HCT116 (cell line): ENCODE data around the gene CFAP54. TPM values are rescaled to one million over a fixed set of nuclear protein-coding genes. Genes with fewer than 3 reads are reported as not detected.

Experiments used
- ATAC-seq: fragments of 200-7000 bp; cut with Tn5 transposase; 2 replicates; pipeline ENCODE4 v1.9.1; 2020; ENCODE audit warnings: mild to moderate bottlenecking, moderate library complexity
- BruUV-seq: library from RNA; stranded (reverse); fragments of 400-500 nt; replicated peaks from 2 replicates; lab custom pipeline; 2021; lab: Mats Ljungman, UMichigan
- CTCF ChIA-PET: fragments of 300-600 bp; sonication (Branson Sonifier 250); formaldehyde crosslinking; loops from one replicate; lab custom pipeline; 2021; ENCODE audit warnings: antibody characterized with exemption; lab: Charles Lee
- POLR2A ChIA-PET: fragments of 300-600, 350-600 bp; sonication (Branson Sonifier 250); formaldehyde crosslinking; loops from one replicate; lab custom pipeline; 2021; ENCODE audit warnings: antibody characterized with exemption; lab: Charles Lee
- RAD21 ChIA-PET, 2 experiments: fragments of 300-600 bp; sonication (Branson Sonifier 250); formaldehyde crosslinking; loops; one replicate each; lab custom pipeline; 2023; ENCODE audit warnings: low total read pairs in 2 of 2; ENCODE audit not compliant: uncharacterized antibody in 2 of 2, unreplicated experiment in 2 of 2, low non-redundant PET in 1 of 2; lab: Charles Lee
- DNase-seq: peaks from one replicate; pipeline ENCODE4 v3.0.0-alpha.2; 2010; ENCODE audit warnings: low read depth, low spot score
- H2AFZ ChIP-seq: fragments of 200-600 bp; shearing (Covaris generic), sonication (generic); 2 replicates; pipeline ENCODE4 v1.6.1; 2017; ENCODE audit warnings: low read depth, mixed run types, mixed read lengths, antibody characterized with exemption, low read length; ENCODE audit not compliant: poor library complexity, severe bottlenecking
- H3K27ac ChIP-seq: 2 replicates; pipeline ENCODE4 v1.5.1; 2012; ENCODE audit warnings: low read depth, low read length
- H3K27me3 ChIP-seq: fragments of 200-600 bp; sonication (generic); 2 replicates; pipeline ENCODE4 v1.6.1; 2016; ENCODE audit warnings: mixed run types, low read length, mixed read lengths; ENCODE audit not compliant: insufficient read depth
- H3K36me3 ChIP-seq, 2 experiments: fragments of 200-500 bp in 1 of 2; fragments of 200-600 bp in 1 of 2; sonication (Bioruptor generic) in 1 of 2; sonication (generic) in 1 of 2; 2 replicates each; pipeline versions ENCODE4 v1.5.1 to v1.6.1; 2014 to 2016; ENCODE audit warnings: low read length in 2 of 2, inconsistent platforms in 1 of 2, mixed read lengths in 1 of 2, mixed run types in 1 of 2; ENCODE audit not compliant: insufficient read depth in 2 of 2, control insufficient read depth in 1 of 2
- H3K4me1 ChIP-seq, 2 experiments: fragments of 200-600 bp in 1 of 2; sonication (generic) in 1 of 2; 2 replicates each; pipeline versions ENCODE4 v1.5.1 to v1.6.1; 2012 to 2017; ENCODE audit warnings: low read length in 2 of 2, inconsistent platforms in 1 of 2, mild to moderate bottlenecking in 1 of 2, mixed read lengths in 1 of 2, mixed run types in 1 of 2, moderate library complexity in 1 of 2; ENCODE audit not compliant: insufficient read depth in 2 of 2, control insufficient read depth in 1 of 2
- H3K4me2 ChIP-seq: fragments of 200-600 bp; sonication (generic); 2 replicates; pipeline ENCODE4 v1.6.1; 2017; ENCODE audit warnings: mixed run types, low read length, mixed read lengths
- H3K4me3 ChIP-seq, 2 experiments: fragments of 200-600 bp in 1 of 2; sonication (generic) in 1 of 2; replicated peaks in 1 of 2; 2 replicates each; pipeline ENCODE4 v1.5.1; 2011 to 2016; ENCODE audit warnings: low read length in 2 of 2, control low read depth in 1 of 2, low read depth in 1 of 2, mild to moderate bottlenecking in 1 of 2, mixed read lengths in 1 of 2, mixed run types in 1 of 2
- H3K79me2 ChIP-seq: fragments of 200-600 bp; sonication (generic); 2 replicates; pipeline ENCODE4 v1.6.1; 2017; ENCODE audit warnings: mild to moderate bottlenecking, mixed run types, low read length, moderate library complexity, mixed read lengths; ENCODE audit not compliant: insufficient read depth
- H3K9ac ChIP-seq: fragments of 200-600 bp; sonication (generic); 2 replicates; pipeline ENCODE4 v1.6.1; 2016; ENCODE audit warnings: low read length, mixed read lengths
- H3K9me2 ChIP-seq: fragments of 200-600 bp; sonication (generic), shearing (Covaris generic); 2 replicates; pipeline ENCODE4 v1.6.1; 2017; ENCODE audit warnings: mixed run types, mild to moderate bottlenecking, moderate library complexity; ENCODE audit not compliant: insufficient read depth
- H3K9me3 ChIP-seq, 2 experiments: fragments of 200-500 bp in 1 of 2; fragments of 200-600 bp in 1 of 2; sonication (Bioruptor generic) in 1 of 2; sonication (generic) in 1 of 2; 2 replicates each; pipeline ENCODE4 v1.6.1; 2014 to 2017; ENCODE audit warnings: low read length in 2 of 2, mixed read lengths in 2 of 2, inconsistent platforms in 1 of 2, low read depth in 1 of 2, mild to moderate bottlenecking in 1 of 2, mixed run types in 1 of 2, moderate library complexity in 1 of 2; ENCODE audit not compliant: control insufficient read depth in 1 of 2, insufficient read depth in 1 of 2
- H4K20me1 ChIP-seq: fragments of 200-600 bp; sonication (generic), shearing (Covaris generic); 2 replicates; pipeline ENCODE4 v1.6.1; 2017; ENCODE audit warnings: mixed run types, mild to moderate bottlenecking, moderate library complexity; ENCODE audit not compliant: insufficient read depth
- CBX3 ChIP-seq: IDR thresholded peaks from 2 replicates; pipeline ENCODE4 v1.6.1; 2012; ENCODE audit warnings: low read depth
- EGR1 ChIP-seq: IDR thresholded peaks from 2 replicates; pipeline ENCODE4 v1.6.1; 2012; ENCODE audit warnings: low read depth
- ELF1 ChIP-seq: IDR thresholded peaks from 2 replicates; pipeline ENCODE4 v1.6.1; 2012; ENCODE audit warnings: low read depth, borderline replicate concordance
- EZH2 ChIP-seq: fragments of 200-600 bp; sonication (generic); IDR thresholded peaks from 2 replicates; pipeline ENCODE4 v1.6.1; 2017; ENCODE audit warnings: antibody characterized with exemption, mixed run types
- EZH2phosphoT487 ChIP-seq: fragments of 200-600 bp; IDR thresholded peaks from 2 replicates; pipeline ENCODE4 v1.6.1; 2018; ENCODE audit warnings: antibody characterized with exemption, borderline replicate concordance
- FOSL1 ChIP-seq: IDR thresholded peaks from 2 replicates; pipeline ENCODE4 v1.6.1; 2012; ENCODE audit warnings: low read depth
- JUND ChIP-seq: IDR thresholded peaks from 2 replicates; pipeline ENCODE4 v1.6.1; 2012
- POLR2AphosphoS5 ChIP-seq: IDR thresholded peaks from 2 replicates; pipeline ENCODE4 v1.6.1; 2011; ENCODE audit warnings: mild to moderate bottlenecking, low read depth, low read length, moderate library complexity
- RAD21 ChIP-seq: IDR thresholded peaks from 2 replicates; pipeline ENCODE4 v1.6.1; 2012; ENCODE audit warnings: low read depth, mild to moderate bottlenecking
- REST ChIP-seq: IDR thresholded peaks from 2 replicates; pipeline ENCODE4 v1.6.1; 2012; ENCODE audit warnings: low read depth
- SP1 ChIP-seq: IDR thresholded peaks from 2 replicates; pipeline ENCODE4 v1.6.1; 2012; ENCODE audit warnings: low read depth
- SRF ChIP-seq: IDR thresholded peaks from 2 replicates; pipeline ENCODE4 v1.6.1; 2012; ENCODE audit warnings: low read depth
- TCF7L2 ChIP-seq: IDR thresholded peaks from 2 replicates; pipeline ENCODE4 v1.7.0; 2011; ENCODE audit warnings: borderline replicate concordance, inconsistent platforms; ENCODE audit not compliant: insufficient read depth, insufficient read length; ENCODE audit errors: extremely low read depth
- ZBTB33 ChIP-seq: IDR thresholded peaks from 2 replicates; pipeline ENCODE4 v1.6.1; 2011; ENCODE audit warnings: mild to moderate bottlenecking, low read length, moderate library complexity; ENCODE audit not compliant: insufficient replicate concordance; ENCODE audit errors: extremely low read depth
- intact Hi-C: fragments of 100-400 bp; cut with micrococcal nuclease; formaldehyde crosslinking; loops from 2 replicates; pipeline ENCODE4 v1.10.0; 2022
- total RNA-seq: library from RNA; stranded (reverse); gene quantifications from one replicate; pipeline ENCODE4 v1.2.1, GENCODE V29; 2021; ENCODE audit not compliant: unreplicated experiment

The CFAP54 gene
- total RNA-seq, 1 experiment from 2014 or later = 0.25 TPM

GRCh38 chr12:96858162-96858561 lies 368.8 kb downstream of the CFAP54 start:
- H3K79me2 ChIP-seq = no peaks in the 10 kb centered on the region
- RAD21 ChIA-PET = no interaction called here
- no peaks in the 10 kb centered on the region for H3K9me2 ChIP-seq
- ATAC-seq (no peak), DNase-seq (no peak)
- no peaks in the 10 kb centered on the region for H4K20me1 ChIP-seq
- intact Hi-C loops = no loop called here
- no peak overlapping the region for H3K4me3 ChIP-seq
- H3K27me3 ChIP-seq = peaks cover 29% of the 10 kb centered on the region
- H3K9ac ChIP-seq = no peak overlapping the region
- TF ChIP-seq RAD21 = no peak
- TF ChIP-seq TCF7L2 = no peak
- no peak for TF ChIP-seq POLR2AphosphoS5
- TF ChIP-seq FOSL1 = no peak
- TF ChIP-seq EZH2phosphoT487 = no peak
- TF ChIP-seq EGR1 = no peak
- TF ChIP-seq ZBTB33 = no peak
- TF ChIP-seq JUND = no peak
- no peak for TF ChIP-seq CBX3
- no peak for TF ChIP-seq REST
- no peak for TF ChIP-seq EZH2
- TF ChIP-seq SP1 = no peak
- no peak for TF ChIP-seq SRF
- no peak for TF ChIP-seq ELF1
- POLR2A ChIA-PET = no interaction called here
- H3K4me2 ChIP-seq = no peak overlapping the region
- no TSS peak for BruUV-seq
- no peaks in the 10 kb centered on the region for H3K9me3 ChIP-seq
- CTCF ChIA-PET = no interaction called here
- H3K36me3 ChIP-seq = no peaks in the 10 kb centered on the region
- no peak overlapping the region for H3K27ac ChIP-seq
- H2AFZ ChIP-seq = no peak overlapping the region
- no peaks in the 10 kb centered on the region for H3K4me1 ChIP-seq
